IMR-90 (cell line): Measurements from ENCODE around the gene BEST1. TPM values are rescaled to one million over a fixed set of nuclear protein-coding genes. Genes with fewer than 3 reads are reported as not detected.
A peak's percentile ranks its signal among the peaks of the same experiment; 100 is the strongest.

ENCODE experiments used
- ATAC-seq: fragments of 200-7000 bp; cut with Tn5 transposase; 2 replicates; pipeline ENCODE4 v1.9.1; 2020; ENCODE audit warnings: low read depth, mild to moderate bottlenecking, moderate library complexity
- BruUV-seq: library from RNA; stranded (reverse); fragments of 400-500 nt; replicated peaks from 2 replicates; lab custom pipeline; 2021; lab: Mats Ljungman, UMichigan
- CTCF ChIA-PET: fragments of 300-600 bp; formaldehyde crosslinking; extraction: SDS; loops from one replicate; lab custom pipeline; 2021; ENCODE audit warnings: antibody characterized with exemption; lab: Yijun Ruan, JAX
- POLR2A ChIA-PET: fragments of 300-600 bp; sonication (Branson Sonifier 250); formaldehyde crosslinking; loops from one replicate; lab custom pipeline; 2022; ENCODE audit warnings: antibody characterized with exemption; ENCODE audit not compliant: unreplicated experiment; lab: Charles Lee
- DNase-seq: peaks from one replicate; pipeline ENCODE4 v3.0.0; 2013
- H2AFZ ChIP-seq: replicated peaks from 2 replicates; pipeline ENCODE3; 2013; ENCODE audit warnings: low read length, mild to moderate bottlenecking; ENCODE audit not compliant: poor library complexity
- H2AK5ac ChIP-seq: 2 replicates; pipeline ENCODE4 v1.6.1; 2013; ENCODE audit warnings: low read depth, low read length, inconsistent platforms
- H2AK9ac ChIP-seq: replicated peaks from 2 replicates; pipeline ENCODE3; 2013; ENCODE audit warnings: mild to moderate bottlenecking, low read depth, low read length, moderate library complexity; ENCODE audit not compliant: poor library complexity
- H2BK120ac ChIP-seq: 2 replicates; pipeline ENCODE4 v1.6.1; 2013; ENCODE audit warnings: low read depth, low read length, inconsistent platforms
- H2BK15ac ChIP-seq: 3 replicates; pipeline ENCODE4 v1.6.1; 2013; ENCODE audit warnings: low read depth, low read length, inconsistent platforms
- H2BK20ac ChIP-seq: 2 replicates; pipeline ENCODE4 v1.6.1; 2013; ENCODE audit warnings: low read depth, mild to moderate bottlenecking, inconsistent platforms, low read length, moderate library complexity
- H2BK5ac ChIP-seq: 2 replicates; pipeline ENCODE4 v1.6.1; 2013; ENCODE audit warnings: mild to moderate bottlenecking, low read depth, low read length, inconsistent platforms; ENCODE audit not compliant: poor library complexity, severe bottlenecking
- H3K14ac ChIP-seq: replicated peaks from 2 replicates; pipeline ENCODE4 v1.6.1; 2013; ENCODE audit warnings: low read depth, low read length, inconsistent platforms
- H3K18ac ChIP-seq: 2 replicates; pipeline ENCODE4 v1.6.1; 2013; ENCODE audit warnings: low read depth, low read length, control low read depth
- H3K23ac ChIP-seq: 2 replicates; pipeline ENCODE4 v1.6.1; 2013; ENCODE audit warnings: low read depth, low read length, inconsistent platforms
- H3K27ac ChIP-seq: 2 replicates; pipeline ENCODE4 v1.5.1; 2013; ENCODE audit warnings: mild to moderate bottlenecking, control low read depth, low read length; ENCODE audit not compliant: insufficient read depth
- H3K27me3 ChIP-seq: 2 replicates; pipeline ENCODE4 v1.6.1; 2013; ENCODE audit warnings: low read length; ENCODE audit not compliant: control insufficient read depth, insufficient read depth
- H3K36me3 ChIP-seq: 2 replicates; pipeline ENCODE4 v1.6.1; 2013; ENCODE audit warnings: low read length, mixed read lengths; ENCODE audit not compliant: control insufficient read depth, insufficient read depth
- H3K4ac ChIP-seq: 2 replicates; pipeline ENCODE4 v1.6.1; 2013; ENCODE audit warnings: low read depth, low read length, inconsistent platforms
- H3K4me1 ChIP-seq: 2 replicates; pipeline ENCODE4 v1.6.1; 2013; ENCODE audit warnings: low read length, mixed read lengths; ENCODE audit not compliant: control insufficient read depth, insufficient read depth
- H3K4me2 ChIP-seq: 2 replicates; pipeline ENCODE4 v1.6.1; 2013; ENCODE audit warnings: low read depth, mild to moderate bottlenecking, control low read depth, low read length, moderate library complexity
- H3K4me3 ChIP-seq: 2 replicates; pipeline ENCODE4 v1.5.1; 2013; ENCODE audit warnings: low read depth, mild to moderate bottlenecking, control low read depth, low read length, moderate library complexity; ENCODE audit not compliant: insufficient read depth
- H3K56ac ChIP-seq: 2 replicates; pipeline ENCODE4 v1.6.1; 2013; ENCODE audit warnings: low read length, inconsistent platforms; ENCODE audit not compliant: insufficient read depth; ENCODE audit errors: extremely low read depth
- H3K79me1 ChIP-seq, 2 experiments: 2 replicates each; pipeline ENCODE4 v1.6.1; 2013; ENCODE audit warnings: low read length in 2 of 2, inconsistent platforms in 1 of 2, low read depth in 1 of 2
- H3K9ac ChIP-seq: 2 replicates; pipeline ENCODE4 v1.6.1; 2013; ENCODE audit warnings: low read depth, low read length, control low read depth
- H3K9me1 ChIP-seq: 2 replicates; pipeline ENCODE4 v1.6.1; 2013; ENCODE audit warnings: low read length, inconsistent platforms; ENCODE audit not compliant: insufficient read depth
- H3K9me3 ChIP-seq: 2 replicates; pipeline ENCODE4 v1.6.1; 2013; ENCODE audit warnings: low read length; ENCODE audit not compliant: control insufficient read depth, insufficient read depth
- H4K20me1 ChIP-seq: 2 replicates; pipeline ENCODE4 v1.6.1; 2013; ENCODE audit warnings: low read length, inconsistent platforms; ENCODE audit not compliant: insufficient read depth
- H4K5ac ChIP-seq: 2 replicates; pipeline ENCODE4 v1.6.1; 2013; ENCODE audit warnings: mild to moderate bottlenecking, low read depth, low read length, control low read depth
- H4K8ac ChIP-seq, 2 experiments: 2 replicates each; pipeline ENCODE4 v1.6.1; 2013; ENCODE audit warnings: low read depth in 2 of 2, low read length in 2 of 2, control low read depth in 1 of 2, inconsistent platforms in 1 of 2
- H4K91ac ChIP-seq: 2 replicates; pipeline ENCODE4 v1.6.1; 2013; ENCODE audit warnings: low read depth, low read length, inconsistent platforms; ENCODE audit not compliant: insufficient read depth
- CEBPB ChIP-seq: IDR thresholded peaks from 2 replicates; pipeline ENCODE4 v1.6.1; 2012; ENCODE audit warnings: low read depth, low read length, improper control_type of control experiment
- CTCF ChIP-seq: conservative IDR thresholded peaks from 2 replicates; pipeline ENCODE4 v1.5.1; 2012; ENCODE audit warnings: mild to moderate bottlenecking, low read depth, low read length, improper control_type of control experiment
- RAD21 ChIP-seq: IDR thresholded peaks from 2 replicates; pipeline ENCODE4 v1.6.1; 2012; ENCODE audit warnings: low read length, improper control_type of control experiment
- WGBS, 2 experiments: methylation state at CpG; one replicate each; pipeline versions ENCODE4 v1.1.5 to v1.1.7; 2013; ENCODE audit warnings: missing lambda C conversion rate in 2 of 2; ENCODE audit not compliant: insufficient read length in 1 of 2; ENCODE audit errors: extremely low coverage in 2 of 2; 5-methylcytosine and 5-hydroxymethylcytosine counted together
- dilution Hi-C: fragments of 300-500 bp; cut with HindIII; formaldehyde crosslinking; loops from one replicate; pipeline ENCODE4 v1.14.3; 2018; ENCODE audit warnings: low sequenced_read_pairs; ENCODE audit not compliant: unreplicated experiment
- in situ Hi-C: fragments of 300-500 bp; cut with MboI; formaldehyde crosslinking; loops from 3 replicates; pipeline ENCODE4 v1.14.3; 2019; ENCODE audit warnings: low sequenced_read_pairs, inconsistent platforms, mixed read lengths
- intact Hi-C: fragments of 100-400 bp; cut with micrococcal nuclease; formaldehyde crosslinking; loops from 2 replicates; pipeline ENCODE4 v1.10.0; 2022
- polyA plus RNA-seq, 3 experiments: library from polyadenylated mRNA; depleted of rRNA; stranded (reverse); fragments of >200 nt; gene quantifications; 2 replicates each; pipeline ENCODE4 v1.2.3, GENCODE V29; 2012; ENCODE audit warnings: low replicate concordance in 1 of 3
- total RNA-seq: library from RNA; depleted of rRNA; stranded (reverse); fragments of >200 nt; gene quantifications from 2 replicates; pipeline ENCODE4 v1.2.3, GENCODE V29; 2012

BEST1 gene
- total and polyA plus RNA-seq, 2 of the 4 experiments (the other 2 are of a cell fraction): 0.90 to 1.4 TPM

- Histone ChIP-seq H3K56ac (no peak overlapping the region), H3K18ac (peak overlapping the region; percentile 7; the same call in 1 of the 2 replicates), H3K23ac (no peak overlapping the region), H2BK20ac (peak overlapping the region; percentile 6; the same call in 1 of the 2 replicates), H2BK120ac (no peak overlapping the region), H3K9ac (peak overlapping the region; percentile 12; the same call in 1 of the 2 replicates), H3K27ac (peak overlapping the region; percentile 53; the same call in 1 of the 2 replicates), H3K4me2 (no peak overlapping the region), H3K27me3 (no peaks in the 10 kb centered on the region), H4K20me1 (no peaks in the 10 kb centered on the region), H2BK15ac (no peak overlapping the region; the same call in 2 of the 3 replicates), H4K91ac (peak overlapping the region; percentile 40; the same call in 1 of the 2 replicates), H4K8ac (no peak overlapping the region), H3K14ac (no peak overlapping the region), H2BK5ac (no peak overlapping the region), H3K4me3 (no peak overlapping the region), H3K36me3 (no peaks in the 10 kb centered on the region), H2AK5ac (no peak overlapping the region), H3K9me1 (no peaks in the 10 kb centered on the region), H2AFZ (no peak overlapping the region), H4K5ac (peak overlapping the region; percentile 73), H2AK9ac (no peak overlapping the region), H3K4me1 (peaks cover 10% of the 10 kb centered on the region), H3K4ac (peak overlapping the region; percentile 19; the same call in 1 of the 2 replicates), H3K79me1 (peaks cover 0 to under 1% of the 10 kb centered on the region in 2 experiments; a peak in 1 of 4 replicates), H3K9me3 (no peaks in the 10 kb centered on the region)
- 76% methylated on average over 6 of the region's 17 CpGs; no CpG with 5 or more reads in 1 of the 2 experiments for WGBS, 2 experiments
- CTCF ChIA-PET: interaction anchor here (0.6 kb wide), 1 partner anchor 11 kb away, joined by 3 read pairs; no protein-coding TSS in a partner anchor
- in situ Hi-C loops (no loop called here), dilution Hi-C loops (no loop called here), intact Hi-C loops (no loop called here)
- TF ChIP-seq CTCF: no peak
- no peak for TF ChIP-seq RAD21
- peak; percentile 69 for TF ChIP-seq CEBPB
- peak; percentile 50; the same call in 1 of the 2 replicates for ATAC-seq
- no peak for DNase-seq
- POLR2A ChIA-PET: no interaction called here
- BruUV-seq: no TSS peak
Observed at GRCh38 chr11:61978703-61979661, 28.8 kb downstream of the BEST1 start.
